MM.1S (cell line): ENCODE measurements around the gene GCK.

Experiments used
- EZH2 ChIP-seq: fragments of 300-600 bp; sonication (generic); optimal IDR thresholded peaks from 2 replicates; pipeline ENCODE3; 2017; ENCODE audit warnings: low read depth, mild to moderate bottlenecking, antibody characterized with exemption, low read length, mixed read lengths
- EZH2phosphoT487 ChIP-seq: fragments of 300-600 bp; sonication (generic); IDR thresholded peaks from 2 replicates; pipeline ENCODE4 v1.6.1; 2018; ENCODE audit warnings: antibody characterized with exemption, low read length
- TF ChIP-seq, protein P1 (sequence below): fragments of 300-600 bp; sonication (generic); IDR thresholded peaks from 2 replicates; pipeline ENCODE4 v1.5.1; 2016; ENCODE audit warnings: antibody characterized with exemption, low read length, mixed read lengths

DNA sequence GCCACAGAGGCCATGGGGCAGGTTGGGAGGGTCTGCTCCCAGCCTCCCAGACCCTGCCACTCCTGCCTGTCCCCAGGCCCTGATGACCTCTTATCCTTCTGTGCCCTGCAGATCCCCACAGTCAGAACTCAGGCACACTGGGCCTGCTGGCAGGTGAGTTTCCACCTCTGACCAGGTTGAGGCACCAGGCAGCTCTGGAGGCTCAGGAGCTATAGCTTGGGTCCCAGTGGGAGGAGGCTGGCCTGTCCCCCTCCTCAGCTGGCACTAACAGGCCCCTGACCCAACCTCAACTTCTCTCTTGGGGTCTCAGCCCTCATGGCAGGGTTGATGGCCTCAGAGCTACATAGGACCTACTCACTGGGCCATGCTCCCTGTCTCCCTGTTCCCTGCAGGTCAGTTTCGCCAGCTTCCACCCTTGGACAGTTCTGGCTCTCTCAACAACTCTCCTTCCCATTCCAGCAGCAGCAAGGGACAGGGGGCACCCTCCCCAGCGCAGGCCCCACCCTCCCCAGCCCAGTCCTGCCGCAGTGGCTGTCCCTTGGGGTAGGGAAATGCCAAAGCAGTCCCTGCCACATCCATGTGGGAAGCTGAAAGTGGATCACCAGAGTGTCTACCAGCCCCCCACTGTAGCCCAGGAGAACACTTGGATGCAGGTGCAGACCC lies 87.8 kb downstream of the GCK start:
- TF ChIP-seq, protein P1, sequence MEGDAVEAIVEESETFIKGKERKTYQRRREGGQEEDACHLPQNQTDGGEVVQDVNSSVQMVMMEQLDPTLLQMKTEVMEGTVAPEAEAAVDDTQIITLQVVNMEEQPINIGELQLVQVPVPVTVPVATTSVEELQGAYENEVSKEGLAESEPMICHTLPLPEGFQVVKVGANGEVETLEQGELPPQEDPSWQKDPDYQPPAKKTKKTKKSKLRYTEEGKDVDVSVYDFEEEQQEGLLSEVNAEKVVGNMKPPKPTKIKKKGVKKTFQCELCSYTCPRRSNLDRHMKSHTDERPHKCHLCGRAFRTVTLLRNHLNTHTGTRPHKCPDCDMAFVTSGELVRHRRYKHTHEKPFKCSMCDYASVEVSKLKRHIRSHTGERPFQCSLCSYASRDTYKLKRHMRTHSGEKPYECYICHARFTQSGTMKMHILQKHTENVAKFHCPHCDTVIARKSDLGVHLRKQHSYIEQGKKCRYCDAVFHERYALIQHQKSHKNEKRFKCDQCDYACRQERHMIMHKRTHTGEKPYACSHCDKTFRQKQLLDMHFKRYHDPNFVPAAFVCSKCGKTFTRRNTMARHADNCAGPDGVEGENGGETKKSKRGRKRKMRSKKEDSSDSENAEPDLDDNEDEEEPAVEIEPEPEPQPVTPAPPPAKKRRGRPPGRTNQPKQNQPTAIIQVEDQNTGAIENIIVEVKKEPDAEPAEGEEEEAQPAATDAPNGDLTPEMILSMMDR = no peak
- TF ChIP-seq EZH2 (no peak), EZH2phosphoT487 (no peak)
